Fibroblast of skin of back (primary cell): ENCODE results near the gene NSD1.

ENCODE experiments used
- DNase-seq: peaks from one replicate; pipeline ENCODE4 v3.0.0-alpha.2; 2013

NSD1 gene

GRCh38 chr5:177098470-177099141 lies 35.0 kb upstream of the NSD1 start:
- DNase-seq: no peak

GRCh38 chr5:177099422-177100093 lies 34.0 kb upstream of the NSD1 start:
- no peak for DNase-seq

GRCh38 chr5:177100714-177101121 lies 32.9 kb upstream of the NSD1 start:
- peak; percentile 65 for DNase-seq

GRCh38 chr5:177103523-177104253 lies 29.9 kb upstream of the NSD1 start:
- DNase-seq: no peak

- DNase-seq: no peak
These were observed 27.7 kb upstream of the NSD1 start for GRCh38 chr5:177105691-177106476.

- DNase-seq: no peak
These were observed 26.4 kb upstream of the NSD1 start for GRCh38 chr5:177107159-177107558.

GRCh38 chr5:177109810-177110209 lies 23.8 kb upstream of the NSD1 start:
- no peak for DNase-seq

GRCh38 chr5:177111720-177112394 lies 21.7 kb upstream of the NSD1 start:
- DNase-seq: no peak

- no peak for DNase-seq
These were observed 20.9 kb upstream of the NSD1 start for GRCh38 chr5:177112589-177113220.

- DNase-seq: peak; percentile 65
These were observed 19.8 kb upstream of the NSD1 start for GRCh38 chr5:177113566-177114424.

- peak; percentile 85 for DNase-seq
These were observed 16.8 kb upstream of the NSD1 start for GRCh38 chr5:177116631-177117373.

GRCh38 chr5:177117441-177118045 lies 16.0 kb upstream of the NSD1 start:
- no peak for DNase-seq

GRCh38 chr5:177122566-177122965 lies 11.0 kb upstream of the NSD1 start:
- no peak for DNase-seq

- DNase-seq: no peak
These were observed 9.6 kb upstream of the NSD1 start for GRCh38 chr5:177123789-177124485.

GRCh38 chr5:177124486-177124991 lies 9.0 kb upstream of the NSD1 start:
- DNase-seq: no peak

- no peak for DNase-seq
These were observed 6.8 kb upstream of the NSD1 start for GRCh38 chr5:177126771-177127170.

GRCh38 chr5:177128551-177128981 lies 5.0 kb upstream of the NSD1 start:
- DNase-seq: peak; percentile 17

- peak; percentile 62 for DNase-seq
These were observed 3.2 kb upstream of the NSD1 start for GRCh38 chr5:177130211-177131018.
